ENCODE results near the gene NRP2. TPM values are rescaled to one million over a fixed set of nuclear protein-coding genes. Genes with fewer than 3 reads are reported as not detected.

The NRP2 gene
- total RNA-seq, 2 experiments from 2014 or later, result 7.1 to 8.1 TPM

- POLR2A ChIA-PET, result no interaction called here
- H3K27ac Mint-ChIP-seq, result no peak overlapping the region
- CTCF ChIA-PET, result no interaction called here
- H3K9me3 Mint-ChIP-seq, result no peaks in the 10 kb centered on the region
- H3K4me1 Mint-ChIP-seq, result peaks cover 43% of the 10 kb centered on the region
- no peak for DNase-seq
- H3K4me3 Mint-ChIP-seq, result peak overlapping the region; percentile 74
- peaks cover 75% of the 10 kb centered on the region for H3K27me3 Mint-ChIP-seq
- H3K36me3 Mint-ChIP-seq (ENCODE audit: low read depth), result no peaks in the 10 kb centered on the region
Observed at GRCh38 chr2:205685314-205686055, 3.2 kb downstream of the NRP2 start.

- no peak for DNase-seq
- POLR2A ChIA-PET, result no interaction called here
- Mint-ChIP-seq H3K36me3 (ENCODE audit: low read depth) (no peaks in the 10 kb centered on the region), H3K4me1 (peaks cover 43% of the 10 kb centered on the region), H3K4me3 (peak overlapping the region; percentile 74), H3K27ac (no peak overlapping the region), H3K27me3 (peaks cover 73% of the 10 kb centered on the region), H3K9me3 (no peaks in the 10 kb centered on the region)
- CTCF ChIA-PET, result no interaction called here
Observed at GRCh38 chr2:205686056-205686782, 3.9 kb downstream of the NRP2 start.

GRCh38 chr2:205686783-205687640 is 4.7 kb downstream of the NRP2 start:
- ChIA-PET CTCF (no interaction called here), POLR2A (no interaction called here)
- H3K27me3 Mint-ChIP-seq, result peaks cover 73% of the 10 kb centered on the region
- H3K9me3 Mint-ChIP-seq, result no peaks in the 10 kb centered on the region
- H3K27ac Mint-ChIP-seq, result no peak overlapping the region
- peaks cover 37% of the 10 kb centered on the region for H3K4me1 Mint-ChIP-seq
- no peaks in the 10 kb centered on the region for H3K36me3 Mint-ChIP-seq (ENCODE audit: low read depth)
- H3K4me3 Mint-ChIP-seq, result peak overlapping the region; percentile 74
- DNase-seq, result no peak

- Mint-ChIP-seq H3K4me1 (peaks cover 35% of the 10 kb centered on the region), H3K9me3 (no peaks in the 10 kb centered on the region), H3K4me3 (no peak overlapping the region), H3K27me3 (peaks cover 76% of the 10 kb centered on the region), H3K27ac (no peak overlapping the region), H3K36me3 (ENCODE audit: low read depth) (no peaks in the 10 kb centered on the region)
- ChIA-PET CTCF (no interaction called here), POLR2A (no interaction called here)
- no peak for DNase-seq
Observed at GRCh38 chr2:205687641-205687956, 5.3 kb downstream of the NRP2 start.

- Mint-ChIP-seq H3K36me3 (ENCODE audit: low read depth) (no peaks in the 10 kb centered on the region), H3K4me3 (no peak overlapping the region), H3K4me1 (peaks cover 26% of the 10 kb centered on the region), H3K27me3 (peaks cover 70% of the 10 kb centered on the region), H3K27ac (no peak overlapping the region), H3K9me3 (no peaks in the 10 kb centered on the region)
- DNase-seq, result no peak
- ChIA-PET CTCF (interaction anchor here (0.6 to 1.4 kb wide), 3 partner anchors 9 to 18 kb away, joined by 3 to 4 read pairs (median 3); no protein-coding TSS in a partner anchor), POLR2A (no interaction called here)
Observed at GRCh38 chr2:205688417-205689200, 6.3 kb downstream of the NRP2 start.

- Mint-ChIP-seq H3K27ac (no peak overlapping the region), H3K4me3 (no peak overlapping the region), H3K27me3 (peaks cover 58% of the 10 kb centered on the region), H3K9me3 (no peaks in the 10 kb centered on the region), H3K4me1 (peaks cover 17% of the 10 kb centered on the region), H3K36me3 (ENCODE audit: low read depth) (no peaks in the 10 kb centered on the region)
- POLR2A ChIA-PET, result no interaction called here
- CTCF ChIA-PET, result no interaction called here
- no peak for DNase-seq
Observed at GRCh38 chr2:205689820-205690219, 7.5 kb downstream of the NRP2 start.

GRCh38 chr2:205692104-205692503 is 9.8 kb downstream of the NRP2 start:
- no peak for DNase-seq
- H3K27me3 Mint-ChIP-seq, result peaks cover 39% of the 10 kb centered on the region
- no peaks in the 10 kb centered on the region for H3K9me3 Mint-ChIP-seq
- ChIA-PET CTCF (no interaction called here), POLR2A (no interaction called here)
- H3K4me3 Mint-ChIP-seq, result no peak overlapping the region
- peaks cover under 1% of the 10 kb centered on the region for H3K4me1 Mint-ChIP-seq
- H3K36me3 Mint-ChIP-seq (ENCODE audit: low read depth), result no peaks in the 10 kb centered on the region
- no peak overlapping the region for H3K27ac Mint-ChIP-seq

- Mint-ChIP-seq H3K4me1 (peaks cover 2% of the 10 kb centered on the region), H3K9me3 (no peaks in the 10 kb centered on the region), H3K27ac (no peak overlapping the region), H3K36me3 (ENCODE audit: low read depth) (no peaks in the 10 kb centered on the region), H3K27me3 (peaks cover 24% of the 10 kb centered on the region), H3K4me3 (no peak overlapping the region)
- ChIA-PET POLR2A (interaction anchor here (0.6 kb wide), 1 partner anchor 1534 kb away, joined by 3 read pairs; no protein-coding TSS in a partner anchor), CTCF (interaction anchor here (1.3 kb wide), 1 partner anchor 12 kb away, joined by 4 read pairs; no protein-coding TSS in a partner anchor)
- no peak for DNase-seq
Observed at GRCh38 chr2:205694256-205694655, 12.0 kb downstream of the NRP2 start.

GRCh38 chr2:205695460-205695991 is 13.2 kb downstream of the NRP2 start:
- Mint-ChIP-seq H3K27me3 (peaks cover 21% of the 10 kb centered on the region), H3K4me1 (peaks cover 11% of the 10 kb centered on the region), H3K9me3 (no peaks in the 10 kb centered on the region), H3K4me3 (no peak overlapping the region), H3K36me3 (ENCODE audit: low read depth) (no peaks in the 10 kb centered on the region), H3K27ac (peak overlapping the region; percentile 16)
- ChIA-PET POLR2A (no interaction called here), CTCF (interaction anchor here (0.8 kb wide), 1 partner anchor 11 kb away, joined by 3 read pairs; no protein-coding TSS in a partner anchor)
- DNase-seq, result no peak

GRCh38 chr2:205696331-205696926 is 14.1 kb downstream of the NRP2 start:
- no peak overlapping the region for H3K4me3 Mint-ChIP-seq
- ChIA-PET CTCF (interaction anchor here (0.8 kb wide), 1 partner anchor 10 kb away, joined by 3 read pairs; no protein-coding TSS in a partner anchor), POLR2A (no interaction called here)
- H3K9me3 Mint-ChIP-seq, result no peaks in the 10 kb centered on the region
- H3K4me1 Mint-ChIP-seq, result peaks cover 11% of the 10 kb centered on the region
- H3K27me3 Mint-ChIP-seq, result peaks cover 16% of the 10 kb centered on the region
- no peak overlapping the region for H3K27ac Mint-ChIP-seq
- no peaks in the 10 kb centered on the region for H3K36me3 Mint-ChIP-seq (ENCODE audit: low read depth)
- no peak for DNase-seq

GRCh38 chr2:205696927-205697441 is 14.7 kb downstream of the NRP2 start:
- POLR2A ChIA-PET, result no interaction called here
- Mint-ChIP-seq H3K36me3 (ENCODE audit: low read depth) (no peaks in the 10 kb centered on the region), H3K9me3 (no peaks in the 10 kb centered on the region), H3K27ac (no peak overlapping the region), H3K4me1 (peaks cover 11% of the 10 kb centered on the region), H3K27me3 (peaks cover 11% of the 10 kb centered on the region), H3K4me3 (no peak overlapping the region)
- no peak for DNase-seq
- CTCF ChIA-PET, result no interaction called here

All from activated CD4-positive, alpha-beta T cell treated with anti-CD3 and anti-CD28 coated beads, Interleukin-2, amount 10 ng/mL, durations not matched to agents 7 days and 5 days (primary cell).